A549 (cell line): Measurements from ENCODE around the gene SERPINA7. TPM values are rescaled to one million over a fixed set of nuclear protein-coding genes. Genes with fewer than 3 reads are reported as not detected.
"Not testable (repeated sequence)": the region's sequence is repeated elsewhere in the genome, so short reads cannot be mapped to it uniquely, and the experiment has no call there.

Source experiments
- ATAC-seq, 2 experiments: fragments of 200-7000 bp in 1 of 2; fragments of >200 bp in 1 of 2; cut with Nextera tagmentation in 1 of 2; cut with Tn5 transposase in 1 of 2; 3 replicates each; pipeline versions ENCODE4 v1.8.0 to v1.9.1; 2018 to 2020; ENCODE audit warnings: mild to moderate bottlenecking in 1 of 2, moderate library complexity in 1 of 2
- CTCF ChIA-PET: fragments of 300-600 bp; sonication (Branson Sonifier 250); formaldehyde crosslinking; extraction: SDS; loops from one replicate; lab custom pipeline; 2021; ENCODE audit warnings: antibody characterized with exemption, inconsistent platforms; lab: Yijun Ruan, JAX
- POLR2A ChIA-PET: fragments of 350-600 bp; formaldehyde crosslinking; extraction: SDS; loops from one replicate; lab custom pipeline; 2021; ENCODE audit warnings: antibody characterized with exemption, inconsistent platforms; lab: Yijun Ruan, JAX
- DNase-seq, 2 experiments: peaks; one replicate each; pipeline versions ENCODE4 v3.0.0 to v3.0.0-alpha.2; 2011 to 2016; ENCODE audit warnings: low read depth in 1 of 2, low spot score in 1 of 2
- FAIRE-seq: peaks from 2 replicates; lab custom pipeline; 2011; peaks lifted over from hg19 to GRCh38; lab: Jason Lieb, UNC
- H3K27ac ChIP-seq, 2 experiments: fragments of >200 bp; sonication (Bioruptor Twin); formaldehyde crosslinking; 3 replicates each; pipeline ENCODE4 v1.5.1; 2016 to 2017
- H3K4me1 ChIP-seq: fragments of >200 bp; sonication (Bioruptor Twin); formaldehyde crosslinking; 3 replicates; pipeline ENCODE4 v1.6.1; 2016
- H3K4me2 ChIP-seq: fragments of >200 bp; sonication (Bioruptor Twin); formaldehyde crosslinking; 3 replicates; pipeline ENCODE4 v1.6.1; 2016
- H3K4me3 ChIP-seq: fragments of >200 bp; sonication (Bioruptor Twin); formaldehyde crosslinking; 3 replicates; pipeline ENCODE4 v1.5.1; 2016
- H3K9me3 ChIP-seq: fragments of >200 bp; sonication (Bioruptor Twin); formaldehyde crosslinking; 3 replicates; pipeline ENCODE4 v1.6.1; 2016
- CHD2 ChIP-seq: fragments of 150-350 bp; IDR thresholded peaks from 2 replicates; pipeline ENCODE4 v1.6.1; 2014; ENCODE audit warnings: low read length; ENCODE audit not compliant: partially characterized antibody
- HEYL ChIP-seq: fragments of 250-450 bp; sonication (Bioruptor Pico); IDR thresholded peaks from 2 replicates; pipeline ENCODE4 v1.8.0; 2021; ENCODE audit warnings: mild to moderate bottlenecking, moderate library complexity
- RFX5 ChIP-seq: fragments of 450-650 bp; IDR thresholded peaks from 2 replicates; pipeline ENCODE4 v1.7.1; 2014; ENCODE audit warnings: antibody characterized with exemption, mild to moderate bottlenecking, moderate library complexity
- ZNF302 ChIP-seq: fragments of 250-450 bp; sonication (Bioruptor Pico); IDR thresholded peaks from 2 replicates; pipeline ENCODE4 v1.9.0; 2021; ENCODE audit warnings: inconsistent platforms, mild to moderate bottlenecking, moderate library complexity
- WGBS: methylation state at CpG from one replicate; pipeline ENCODE4 v1.1.6; 2017; ENCODE audit errors: missing lambda C conversion rate; 5-methylcytosine and 5-hydroxymethylcytosine counted together
- polyA plus RNA-seq, 4 experiments: library from polyadenylated mRNA; depleted of rRNA in 3 of 4; stranded (reverse); fragments of >200 nt; fragmentation: RNase III in 1 of 4; extraction: RNeasy Plus Mini Kit Qiagen cat#74134 plus additional on column Dnase treatment in 1 of 4; gene quantifications; 2 replicates in 3 of 4; 3 replicates in 1 of 4; pipeline ENCODE4 v1.2.3, GENCODE V29; 2011 to 2017
- TF ChIP-seq, protein P1 (sequence below): fragments of >200 bp; sonication (Bioruptor Twin); formaldehyde crosslinking; IDR thresholded peaks from 3 replicates; pipeline ENCODE4 v1.6.1; 2016

The SERPINA7 gene
- polyA plus RNA-seq, 2 of the 4 experiments (the other 2 are of a cell fraction): not detected

DNA sequence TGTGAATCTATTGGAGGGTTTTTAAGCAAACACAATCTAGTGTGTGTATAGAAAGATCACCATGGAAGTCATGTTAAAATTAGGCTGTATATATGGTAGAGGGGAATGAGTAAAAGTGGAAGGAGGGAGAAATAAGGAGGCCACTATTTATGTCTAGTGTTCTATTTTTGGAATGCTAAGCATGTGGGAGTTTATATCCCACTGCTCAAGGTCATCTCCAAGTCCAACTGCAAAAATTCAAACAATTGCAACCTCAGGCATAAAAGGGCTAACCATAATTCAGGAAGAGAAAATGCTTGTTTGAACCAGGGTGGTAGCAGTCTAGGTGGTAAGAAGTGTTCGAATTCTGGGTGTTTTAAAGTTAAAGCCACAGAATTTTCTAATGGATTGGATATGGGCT, 39.2 kb downstream of the SERPINA7 start:
- ChIA-PET CTCF (no interaction called here), POLR2A (no interaction called here)
- no peak overlapping the region for H3K27ac ChIP-seq
- ATAC-seq: no peak
- TF ChIP-seq, protein P1, sequence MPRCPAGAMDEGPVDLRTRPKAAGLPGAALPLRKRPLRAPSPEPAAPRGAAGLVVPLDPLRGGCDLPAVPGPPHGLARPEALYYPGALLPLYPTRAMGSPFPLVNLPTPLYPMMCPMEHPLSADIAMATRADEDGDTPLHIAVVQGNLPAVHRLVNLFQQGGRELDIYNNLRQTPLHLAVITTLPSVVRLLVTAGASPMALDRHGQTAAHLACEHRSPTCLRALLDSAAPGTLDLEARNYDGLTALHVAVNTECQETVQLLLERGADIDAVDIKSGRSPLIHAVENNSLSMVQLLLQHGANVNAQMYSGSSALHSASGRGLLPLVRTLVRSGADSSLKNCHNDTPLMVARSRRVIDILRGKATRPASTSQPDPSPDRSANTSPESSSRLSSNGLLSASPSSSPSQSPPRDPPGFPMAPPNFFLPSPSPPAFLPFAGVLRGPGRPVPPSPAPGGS: no peak
- TF ChIP-seq CHD2 (no peak), RFX5 (no peak), ZNF302 (CRISPR knock-in tag) (no peak), HEYL (no peak)
- no peaks in the 10 kb centered on the region for H3K4me1 ChIP-seq
- H3K4me2 ChIP-seq: no peak overlapping the region
- 0% methylated on average over 1 of the region's 1 CpG for WGBS
- FAIRE-seq: no peak
- no peak for DNase-seq
- no peak overlapping the region for H3K4me3 ChIP-seq
- H3K9me3 ChIP-seq: no peaks in the 10 kb centered on the region

GRCh38 chrX:105988487-105988886, 50.0 kb downstream of the SERPINA7 start:
- FAIRE-seq, H3K4me1 ChIP-seq, H3K4me3 ChIP-seq, H3K9me3 ChIP-seq, H3K4me2 ChIP-seq, CTCF ChIA-PET, DNase-seq, ATAC-seq, POLR2A ChIA-PET, H3K27ac ChIP-seq: not testable (repeated sequence)
- 4% methylated on average over 5 of the region's 5 CpGs for WGBS

Other genes starting within 250 kb of the SERPINA7 start
- gene NRK, start 216.2 kb downstream of the SERPINA7 start, polyA plus RNA-seq (2011; rRNA removed): not detected in 2 replicates
- not detected in 3 replicates for gene NRK, start 216.2 kb downstream of the SERPINA7 start, polyA plus RNA-seq (2017; fragmentation: RNase III; extraction: RNeasy Plus Mini Kit Qiagen cat#74134 plus additional on column Dnase treatment)
- gene PWWP3B, start 129.6 kb upstream of the SERPINA7 start, polyA plus RNA-seq (2011; rRNA removed): not detected in 2 replicates
- not detected in 3 replicates for gene PWWP3B, start 129.6 kb upstream of the SERPINA7 start, polyA plus RNA-seq (2017; fragmentation: RNase III; extraction: RNeasy Plus Mini Kit Qiagen cat#74134 plus additional on column Dnase treatment)